SK-N-SH (cell line): ENCODE measurements around the gene PCDHGB1.
"Not testable (repeated sequence)": the region's sequence is repeated elsewhere in the genome, so short reads cannot be mapped to it uniquely, and the experiment has no call there.

ENCODE experiments used
- CTCF ChIP-seq: fragments of 200-600 bp; sonication (generic); IDR thresholded peaks from 2 replicates; pipeline ENCODE4 v1.6.1; 2017; ENCODE audit warnings: antibody characterized with exemption, mild to moderate bottlenecking, moderate library complexity
- GABPA ChIP-seq: IDR thresholded peaks from 2 replicates; pipeline ENCODE4 v1.4.0; 2012; ENCODE audit warnings: low read depth, mild to moderate bottlenecking
- GATA2 ChIP-seq: sonication (generic); formaldehyde crosslinking; IDR thresholded peaks from 2 replicates; pipeline ENCODE4 v1.5.0; 2020; ENCODE audit warnings: mild to moderate bottlenecking, missing genetic modification reagents
- PBX3 ChIP-seq: IDR thresholded peaks from 2 replicates; pipeline ENCODE4; 2012
- RFX5 ChIP-seq: IDR thresholded peaks from 2 replicates; pipeline ENCODE4 v1.6.1; 2012; ENCODE audit warnings: mild to moderate bottlenecking, improper control_type of control experiment, low read length
- SIN3A ChIP-seq: IDR thresholded peaks from 2 replicates; pipeline ENCODE4 v1.6.1; 2012; ENCODE audit warnings: low read depth, mild to moderate bottlenecking, low read length, moderate library complexity, borderline replicate concordance
- SMC3 ChIP-seq: IDR thresholded peaks from 2 replicates; pipeline ENCODE4 v1.6.1; 2012; ENCODE audit warnings: low read depth, low read length, improper control_type of control experiment

GRCh38 chr5:141340781-141341354, 9.0 kb upstream of the PCDHGB1 start:
- TF ChIP-seq GATA2, CTCF, SIN3A, SMC3, RFX5, PBX3, GABPA: not testable (repeated sequence)
